Suprapubic skin (tissue), 4 donors: ENCODE results near the gene IFNA8. TPM values are rescaled to one million over a fixed set of nuclear protein-coding genes. Genes with fewer than 3 reads are reported as not detected.
"Not testable (repeated sequence)": the region's sequence is repeated elsewhere in the genome, so short reads cannot be mapped to it uniquely, and the experiment has no call there.

ENCODE experiments used
- DNase-seq, 2 donors: peaks; one replicate each; pipeline ENCODE4 v3.0.0-alpha.2; 2019; ENCODE audit warnings: low spot score in 2 of 2
- H3K27ac ChIP-seq: fragments of 200-600 bp; sonication (generic); one replicate; pipeline ENCODE4 v1.5.1; 2019
- H3K27me3 ChIP-seq: fragments of 200-600 bp; sonication (generic); one replicate; pipeline ENCODE4 v1.5.1; 2019
- H3K36me3 ChIP-seq: fragments of 200-600 bp; sonication (generic); one replicate; pipeline ENCODE4 v1.5.1; 2019
- H3K4me1 ChIP-seq: fragments of 200-600 bp; sonication (generic); one replicate; pipeline ENCODE4 v1.5.1; 2019
- H3K4me3 ChIP-seq: fragments of 200-600 bp; sonication (generic); one replicate; pipeline ENCODE4 v1.5.1; 2019; ENCODE audit warnings: mild to moderate bottlenecking
- H3K9me3 ChIP-seq: fragments of 200-600 bp; sonication (generic); one replicate; pipeline ENCODE4 v1.5.1; 2019
- CTCF ChIP-seq, 2 donors: fragments of 200-600 bp in 1 of 2; fragments of 450-650 bp in 1 of 2; sonication (generic) in 1 of 2; IDR thresholded peaks; one replicate each; pipeline ENCODE4 v1.5.1; 2016 to 2019; ENCODE audit warnings: antibody characterized with exemption in 2 of 2, mild to moderate bottlenecking in 1 of 2, moderate library complexity in 1 of 2
- EP300 ChIP-seq: sonication (generic); formaldehyde crosslinking; IDR thresholded peaks from one replicate; pipeline ENCODE4 v1.6.1; 2017; ENCODE audit warnings: antibody characterized with exemption
- POLR2A ChIP-seq, 2 donors: fragments of 450-650 bp; IDR thresholded peaks; one replicate each; pipeline ENCODE4 v1.6.1; 2017; ENCODE audit warnings: antibody characterized with exemption in 2 of 2, mild to moderate bottlenecking in 2 of 2, moderate library complexity in 2 of 2
- POLR2AphosphoS5 ChIP-seq, 3 donors: sonication (generic); formaldehyde crosslinking; IDR thresholded peaks; one replicate each; pipeline ENCODE4 v1.6.1; 2017; ENCODE audit warnings: antibody characterized with exemption in 3 of 3
- WGBS: methylation state at CpG from one replicate; pipeline ENCODE4 v1.1.5; 2018; 5-methylcytosine and 5-hydroxymethylcytosine counted together
- total RNA-seq, 4 donors: library from RNA; depleted of rRNA; stranded (reverse); fragments of >200 nt; gene quantifications; one replicate each; pipeline ENCODE4 v1.1.0, GENCODE V29; 2016

The IFNA8 gene
- total RNA-seq, result not detected

DNA sequence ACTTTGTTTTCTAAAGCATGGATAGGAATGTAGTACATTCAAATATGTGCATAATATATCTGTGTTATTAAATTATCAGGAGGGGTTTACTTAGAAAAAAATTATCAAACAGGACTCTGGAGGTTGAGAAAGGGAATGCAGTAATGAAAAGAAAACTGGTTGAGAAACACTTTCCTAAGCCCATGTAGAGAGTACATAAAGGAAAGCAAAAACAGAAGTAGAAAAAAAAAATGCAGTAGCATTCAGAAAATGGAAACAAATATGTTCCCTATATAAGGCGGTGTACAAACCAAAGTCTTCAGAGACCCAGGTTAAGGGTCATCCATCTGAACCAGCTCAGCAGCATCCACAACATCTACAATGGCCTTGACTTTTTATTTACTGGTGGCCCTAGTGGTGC, at the start of gene IFNA8:
TSS of gene IFNA8 (plus strand) at position 301 of the 400 bp plus-strand sequence. CDS start at position 361, 60 bp downstream.
- Histone ChIP-seq H3K4me1 (no peaks in the 10 kb centered on the region), H3K27ac (no peak within 1 kb of the TSS), H3K9me3 (no peaks in the 10 kb centered on the region), H3K27me3 (peaks cover 4% of the 10 kb centered on the region), H3K4me3 (no peak within 1 kb of the TSS), H3K36me3 (no peaks in the 10 kb centered on the region)
- WGBS, result 83% methylated on average over 1 of the region's 1 CpG
- no peak for DNase-seq
- TF ChIP-seq CTCF (IDR thresholded peaks at IDR 0.05) (no peak), EP300 (no peak), POLR2AphosphoS5 (IDR thresholded peaks at IDR 0.05) (no peak), POLR2A (IDR thresholded peaks at IDR 0.05) (no peak)

- WGBS, result 90% methylated on average over 8 of the region's 8 CpGs
- Histone ChIP-seq H3K9me3 (no peaks in the 10 kb centered on the region), H3K36me3 (no peaks in the 10 kb centered on the region), H3K27me3 (peaks cover 4% of the 10 kb centered on the region), H3K27ac (no peak overlapping the region), H3K4me1 (no peaks in the 10 kb centered on the region), H3K4me3 (no peak overlapping the region)
- no peak for DNase-seq
- no peak for TF ChIP-seq CTCF (IDR thresholded peaks at IDR 0.05)
- no peak for TF ChIP-seq POLR2AphosphoS5 (IDR thresholded peaks at IDR 0.05)
- TF ChIP-seq EP300, result no peak
- no peak for TF ChIP-seq POLR2A (IDR thresholded peaks at IDR 0.05)
Observed at GRCh38 chr9:21362287-21362686, 46.6 kb upstream of the IFNA8 start.

- not testable (repeated sequence) for H3K36me3 ChIP-seq, DNase-seq, H3K27ac ChIP-seq, H3K4me3 ChIP-seq, H3K9me3 ChIP-seq, H3K4me1 ChIP-seq, H3K27me3 ChIP-seq
- 90% methylated on average over 1 of the region's 2 CpGs for WGBS
Observed at GRCh38 chr9:21367169-21367568, 41.7 kb upstream of the IFNA8 start.

DNA sequence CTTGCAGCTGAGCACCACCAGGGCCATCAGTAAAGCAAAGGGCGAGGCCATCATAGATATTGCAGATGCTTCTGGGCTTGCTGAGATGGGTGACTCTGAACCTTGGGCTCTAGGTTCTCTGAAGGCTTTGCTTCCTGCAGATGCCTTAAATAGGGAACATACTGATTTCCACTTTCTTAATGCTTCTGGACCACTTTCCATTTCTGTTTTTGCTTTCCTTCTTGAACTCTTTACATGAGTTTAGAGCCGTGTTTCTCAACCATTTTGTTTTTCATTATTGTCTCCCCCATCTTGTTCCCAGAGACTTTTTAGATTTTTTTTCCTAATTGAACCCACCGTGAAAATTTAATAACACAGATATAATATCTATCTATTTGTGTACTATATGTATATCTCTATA, 41.0 kb upstream of the IFNA8 start, which contains the start of gene IFNA13:
TSS of gene IFNA13 (minus strand) at position 101 of the 400 bp plus-strand sequence. CDS start at position 54, 47 bp downstream.
- DNase-seq, result no peak
- Histone ChIP-seq H3K27me3 (peaks cover 4% of the 10 kb centered on the region), H3K4me1 (no peaks in the 10 kb centered on the region), H3K27ac (no peak within 1 kb of the TSS), H3K9me3 (no peaks in the 10 kb centered on the region), H3K4me3 (no peak within 1 kb of the TSS), H3K36me3 (no peaks in the 10 kb centered on the region)
- no peak for TF ChIP-seq POLR2AphosphoS5 (IDR thresholded peaks at IDR 0.05)
- TF ChIP-seq CTCF (IDR thresholded peaks at IDR 0.05), result no peak
- TF ChIP-seq POLR2A (IDR thresholded peaks at IDR 0.05), result no peak
- no peak for TF ChIP-seq EP300
- 80% methylated on average over 3 of the region's 3 CpGs for WGBS

DNA sequence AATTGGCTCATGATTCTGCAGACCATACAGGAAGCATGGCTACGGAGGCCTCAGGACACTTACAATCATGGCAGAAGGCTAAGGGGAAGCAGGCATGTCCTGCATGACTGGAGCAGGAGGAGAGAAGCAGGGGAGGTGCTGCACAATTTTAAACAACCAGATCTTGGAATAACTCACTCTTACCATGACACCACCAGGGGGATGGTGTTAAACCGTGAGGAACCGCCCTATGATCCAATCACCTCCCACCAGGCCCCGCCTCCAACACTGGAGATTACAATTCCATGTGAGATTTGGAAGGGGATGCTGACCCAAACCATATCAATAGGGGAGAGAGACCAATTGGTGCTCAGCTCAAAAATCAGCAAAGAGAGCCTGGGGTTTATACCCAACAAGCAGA, 37.5 kb upstream of the IFNA8 start:
- not testable (repeated sequence) for H3K4me3 ChIP-seq, H3K27ac ChIP-seq, H3K4me1 ChIP-seq, H3K27me3 ChIP-seq, DNase-seq, H3K9me3 ChIP-seq, H3K36me3 ChIP-seq
- WGBS, result 83% methylated on average over 4 of the region's 4 CpGs

- 50% methylated on average over 5 of the region's 5 CpGs for WGBS
Observed at GRCh38 chr9:21381448-21382339, 27.2 kb upstream of the IFNA8 start.

More at GRCh38 chr9:21381448-21382339, 27.2 kb upstream of the IFNA8 start:
- no peak for DNase-seq
- H3K4me1 ChIP-seq, result no peaks in the 10 kb centered on the region
- no peak overlapping the region for H3K27ac ChIP-seq
- no peaks in the 10 kb centered on the region for H3K9me3 ChIP-seq
- TF ChIP-seq CTCF (IDR thresholded peaks at IDR 0.05) (no peak), EP300 (no peak), POLR2AphosphoS5 (IDR thresholded peaks at IDR 0.05) (no peak)
- H3K4me3 ChIP-seq, result no peak overlapping the region
- H3K36me3 ChIP-seq, result no peaks in the 10 kb centered on the region
- peaks cover 20% of the 10 kb centered on the region for H3K27me3 ChIP-seq
